Measurements from ENCODE around the gene MAGEC1.

MAGEC1 gene

DNA sequence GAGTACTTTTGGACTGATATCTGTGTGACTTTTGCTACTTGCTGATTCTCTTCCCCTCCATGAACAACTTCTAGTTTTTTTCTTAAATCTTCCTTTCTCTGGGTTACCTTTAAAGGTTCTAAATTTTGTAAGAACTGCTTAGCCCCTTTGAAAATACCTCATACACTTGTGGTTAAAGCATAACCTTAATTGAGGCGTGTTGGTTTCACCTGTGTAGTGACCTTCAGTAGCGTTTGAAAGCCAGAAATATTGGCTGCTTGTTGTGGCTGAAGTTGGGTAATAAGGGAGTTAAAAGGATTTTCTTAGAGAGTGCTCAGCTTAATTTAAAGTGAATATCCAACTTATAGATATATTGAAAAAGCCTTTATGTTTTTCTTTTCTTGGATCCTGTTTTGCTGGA lies 32.0 kb downstream of the MAGEC1 start:
- Histone ChIP-seq H4K8ac (ENCODE audit: low read length) (no peak overlapping the region), H2AFZ (ENCODE audit: low read depth, low read length) (no peak overlapping the region), H3K27me3 (ENCODE audit: control insufficient read depth in 1 of 2, insufficient read depth in 1 of 2, low read length in 2 of 2) (no peaks in the 10 kb centered on the region), H3K9ac (ENCODE audit: low read length) (no peak overlapping the region), H3K18ac (ENCODE audit: low read depth in 1 of 2, low read length in 2 of 2) (no peak overlapping the region), H3K23ac (ENCODE audit: low read length in 2 of 2) (no peak overlapping the region), H3K79me1 (replicated peaks; ENCODE audit: low read length, poor library complexity, severe bottlenecking) (no peaks in the 10 kb centered on the region), H3K27ac (ENCODE audit: low read length, poor library complexity, severe bottlenecking) (no peak overlapping the region), H3K9me3 (ENCODE audit: control insufficient read depth, low read length) (no peaks in the 10 kb centered on the region), H2AK5ac (ENCODE audit: low read length, severe bottlenecking) (no peak overlapping the region), H2BK5ac (ENCODE audit: low read depth, low read length, poor library complexity, severe bottlenecking) (no peak overlapping the region), H3K4me3 (ENCODE audit: insufficient read depth in 1 of 2, low read depth in 1 of 2, low read length in 2 of 2) (no peak overlapping the region), H3K36me3 (ENCODE audit: control insufficient read depth in 1 of 2, insufficient read depth in 2 of 2, low read depth in 1 of 2, low read length in 2 of 2) (no peaks in the 10 kb centered on the region), H3K4me2 (ENCODE audit: low read length, poor library complexity, severe bottlenecking) (no peak overlapping the region), H2BK15ac (ENCODE audit: low read depth, poor library complexity, severe bottlenecking) (no peak overlapping the region), H3K4me1 (ENCODE audit: control insufficient read depth, insufficient read depth, low read depth, low read length) (no peaks in the 10 kb centered on the region), H3K4ac (ENCODE audit: low read depth in 1 of 2, low read length in 2 of 2) (no peak overlapping the region), H2BK12ac (ENCODE audit: low read length in 2 of 2) (no peak overlapping the region), H2BK120ac (ENCODE audit: low read depth, low read length) (no peak overlapping the region), H4K91ac (ENCODE audit: low read length) (no peak overlapping the region), H3K14ac (ENCODE audit: low read length in 2 of 2) (no peak overlapping the region)
- WGBS, result 80% methylated on average over 1 of the region's 2 CpGs
- no peak for DNase-seq

DNA sequence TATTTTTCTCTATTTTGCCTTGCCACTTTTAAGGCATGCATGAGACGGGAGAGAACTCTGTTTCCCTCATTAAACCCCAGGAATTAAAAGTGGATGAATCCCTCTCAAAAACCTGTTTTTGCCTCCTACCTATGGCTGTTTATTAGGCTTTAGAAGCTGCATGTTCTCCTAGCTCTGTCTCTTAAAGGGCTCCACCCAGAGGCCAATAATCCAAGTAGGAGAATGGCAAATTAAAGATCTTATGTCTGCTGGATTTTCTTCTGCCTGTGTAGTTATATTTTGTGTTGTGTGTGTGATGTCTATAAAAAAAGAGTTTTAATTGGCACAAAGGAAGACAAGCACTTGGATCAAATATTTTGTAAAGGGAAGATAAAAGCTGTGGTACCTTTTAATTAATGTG lies 32.4 kb downstream of the MAGEC1 start:
- Histone ChIP-seq H3K36me3 (ENCODE audit: control insufficient read depth in 1 of 2, insufficient read depth in 2 of 2, low read depth in 1 of 2, low read length in 2 of 2) (no peaks in the 10 kb centered on the region), H2AFZ (ENCODE audit: low read depth, low read length) (no peak overlapping the region), H3K4me1 (ENCODE audit: control insufficient read depth, insufficient read depth, low read depth, low read length) (no peaks in the 10 kb centered on the region), H2AK5ac (ENCODE audit: low read length, severe bottlenecking) (no peak overlapping the region), H2BK12ac (ENCODE audit: low read length in 2 of 2) (no peak overlapping the region), H4K8ac (ENCODE audit: low read length) (no peak overlapping the region), H2BK15ac (ENCODE audit: low read depth, poor library complexity, severe bottlenecking) (no peak overlapping the region), H3K4ac (ENCODE audit: low read depth in 1 of 2, low read length in 2 of 2) (no peak overlapping the region), H3K9ac (ENCODE audit: low read length) (no peak overlapping the region), H3K79me1 (replicated peaks; ENCODE audit: low read length, poor library complexity, severe bottlenecking) (no peaks in the 10 kb centered on the region), H4K91ac (ENCODE audit: low read length) (no peak overlapping the region), H2BK5ac (ENCODE audit: low read depth, low read length, poor library complexity, severe bottlenecking) (no peak overlapping the region), H3K14ac (ENCODE audit: low read length in 2 of 2) (no peak overlapping the region), H2BK120ac (ENCODE audit: low read depth, low read length) (no peak overlapping the region), H3K27me3 (ENCODE audit: control insufficient read depth in 1 of 2, insufficient read depth in 1 of 2, low read length in 2 of 2) (no peaks in the 10 kb centered on the region), H3K23ac (ENCODE audit: low read length in 2 of 2) (no peak overlapping the region), H3K4me3 (ENCODE audit: insufficient read depth in 1 of 2, low read depth in 1 of 2, low read length in 2 of 2) (no peak overlapping the region), H3K9me3 (ENCODE audit: control insufficient read depth, low read length) (no peaks in the 10 kb centered on the region), H3K27ac (ENCODE audit: low read length, poor library complexity, severe bottlenecking) (no peak overlapping the region), H3K18ac (ENCODE audit: low read depth in 1 of 2, low read length in 2 of 2) (no peak overlapping the region), H3K4me2 (ENCODE audit: low read length, poor library complexity, severe bottlenecking) (no peak overlapping the region)
- no peak for DNase-seq
- no CpG with 5 or more reads among the region's 1 CpG for WGBS

DNA sequence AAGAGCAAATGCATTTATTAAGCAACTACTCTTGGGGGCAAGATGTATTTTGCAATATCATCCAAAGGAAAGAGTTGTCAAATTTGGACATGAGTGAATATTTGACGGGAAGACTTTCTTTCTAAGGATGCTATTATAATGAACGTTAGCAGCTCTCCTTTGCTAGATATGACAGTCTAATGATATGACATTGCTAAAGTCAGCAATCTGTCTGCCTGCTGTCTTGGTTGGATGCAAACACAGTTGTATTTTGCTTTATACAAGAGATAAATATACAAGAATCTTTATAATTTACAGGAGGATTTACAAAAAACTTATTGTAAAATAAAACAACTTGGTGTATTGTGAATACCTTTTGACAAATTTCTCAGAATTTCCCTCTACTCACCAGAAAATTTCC lies 37.5 kb downstream of the MAGEC1 start:
- Histone ChIP-seq H3K36me3 (ENCODE audit: control insufficient read depth in 1 of 2, insufficient read depth in 2 of 2, low read depth in 1 of 2, low read length in 2 of 2) (no peaks in the 10 kb centered on the region), H3K27ac (ENCODE audit: low read length, poor library complexity, severe bottlenecking) (no peak overlapping the region), H4K91ac (ENCODE audit: low read length) (no peak overlapping the region), H3K4ac (ENCODE audit: low read depth in 1 of 2, low read length in 2 of 2) (no peak overlapping the region), H3K14ac (ENCODE audit: low read length in 2 of 2) (no peak overlapping the region), H3K9ac (ENCODE audit: low read length) (no peak overlapping the region), H3K79me1 (replicated peaks; ENCODE audit: low read length, poor library complexity, severe bottlenecking) (no peaks in the 10 kb centered on the region), H3K23ac (ENCODE audit: low read length in 2 of 2) (no peak overlapping the region), H3K9me3 (ENCODE audit: control insufficient read depth, low read length) (no peaks in the 10 kb centered on the region), H3K4me2 (ENCODE audit: low read length, poor library complexity, severe bottlenecking) (no peak overlapping the region), H2AFZ (ENCODE audit: low read depth, low read length) (no peak overlapping the region), H2BK15ac (ENCODE audit: low read depth, poor library complexity, severe bottlenecking) (no peak overlapping the region), H3K4me3 (ENCODE audit: insufficient read depth in 1 of 2, low read depth in 1 of 2, low read length in 2 of 2) (no peak overlapping the region), H3K27me3 (ENCODE audit: control insufficient read depth in 1 of 2, insufficient read depth in 1 of 2, low read length in 2 of 2) (no peaks in the 10 kb centered on the region), H2BK5ac (ENCODE audit: low read depth, low read length, poor library complexity, severe bottlenecking) (no peak overlapping the region), H3K4me1 (ENCODE audit: control insufficient read depth, insufficient read depth, low read depth, low read length) (no peaks in the 10 kb centered on the region), H2BK12ac (ENCODE audit: low read length in 2 of 2) (no peak overlapping the region), H2AK5ac (ENCODE audit: low read length, severe bottlenecking) (no peak overlapping the region), H4K8ac (ENCODE audit: low read length) (no peak overlapping the region), H3K18ac (ENCODE audit: low read depth in 1 of 2, low read length in 2 of 2) (no peak overlapping the region), H2BK120ac (ENCODE audit: low read depth, low read length) (no peak overlapping the region)
- no peak for DNase-seq
- WGBS, result 100% methylated on average over 1 of the region's 2 CpGs

DNA sequence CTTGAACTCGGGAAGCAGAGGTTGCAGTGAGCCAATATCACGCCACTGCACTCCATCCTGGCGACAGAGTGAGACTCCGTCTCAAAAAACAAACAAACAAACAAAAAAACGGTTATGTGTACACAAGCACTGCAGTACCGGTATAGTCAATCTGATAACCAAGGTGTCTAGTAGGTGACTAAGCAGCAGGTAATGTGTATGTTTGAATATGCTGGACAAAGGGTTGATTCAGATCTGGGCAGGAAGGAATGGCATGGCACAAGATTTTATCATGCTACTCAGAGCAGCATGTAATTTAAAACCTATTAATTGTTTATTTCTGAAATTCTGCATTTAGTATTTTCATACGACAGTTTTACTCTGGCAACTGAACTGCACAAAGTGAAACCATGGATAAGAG lies 41.7 kb downstream of the MAGEC1 start:
- Histone ChIP-seq H3K4me3 (ENCODE audit: insufficient read depth in 1 of 2, low read depth in 1 of 2, low read length in 2 of 2) (no peak overlapping the region), H3K27ac (ENCODE audit: low read length, poor library complexity, severe bottlenecking) (no peak overlapping the region), H2BK15ac (ENCODE audit: low read depth, poor library complexity, severe bottlenecking) (no peak overlapping the region), H3K4me1 (ENCODE audit: control insufficient read depth, insufficient read depth, low read depth, low read length) (no peaks in the 10 kb centered on the region), H3K9ac (ENCODE audit: low read length) (no peak overlapping the region), H4K91ac (ENCODE audit: low read length) (no peak overlapping the region), H4K8ac (ENCODE audit: low read length) (no peak overlapping the region), H3K18ac (ENCODE audit: low read depth in 1 of 2, low read length in 2 of 2) (no peak overlapping the region), H2AK5ac (ENCODE audit: low read length, severe bottlenecking) (no peak overlapping the region), H3K27me3 (ENCODE audit: control insufficient read depth in 1 of 2, insufficient read depth in 1 of 2, low read length in 2 of 2) (no peaks in the 10 kb centered on the region), H3K23ac (ENCODE audit: low read length in 2 of 2) (no peak overlapping the region), H2BK120ac (ENCODE audit: low read depth, low read length) (no peak overlapping the region), H3K4ac (ENCODE audit: low read depth in 1 of 2, low read length in 2 of 2) (no peak overlapping the region), H3K9me3 (ENCODE audit: control insufficient read depth, low read length) (no peaks in the 10 kb centered on the region), H2BK12ac (ENCODE audit: low read length in 2 of 2) (no peak overlapping the region), H3K4me2 (ENCODE audit: low read length, poor library complexity, severe bottlenecking) (no peak overlapping the region), H3K14ac (ENCODE audit: low read length in 2 of 2) (no peak overlapping the region), H2AFZ (ENCODE audit: low read depth, low read length) (no peak overlapping the region), H2BK5ac (ENCODE audit: low read depth, low read length, poor library complexity, severe bottlenecking) (no peak overlapping the region), H3K79me1 (replicated peaks; ENCODE audit: low read length, poor library complexity, severe bottlenecking) (no peaks in the 10 kb centered on the region), H3K36me3 (ENCODE audit: control insufficient read depth in 1 of 2, insufficient read depth in 2 of 2, low read depth in 1 of 2, low read length in 2 of 2) (no peaks in the 10 kb centered on the region)
- no peak for DNase-seq
- 30% methylated on average over 2 of the region's 7 CpGs for WGBS

All from mesenchymal stem cell (in vitro differentiated cells and primary cell).